HG02981 (cell line): Measurements from ENCODE around the gene CEL.
"Not testable (repeated sequence)": the region's sequence is repeated elsewhere in the genome, so short reads cannot be mapped to it uniquely, and the experiment has no call there.

Source experiments
- ATAC-seq: cut with Tn5 transposase; IDR thresholded peaks from one replicate; pipeline ENCODE4 v1.9.1; 2021; ENCODE audit warnings: mild to moderate bottlenecking, moderate library complexity; ENCODE audit not compliant: unreplicated experiment

CEL gene

DNA sequence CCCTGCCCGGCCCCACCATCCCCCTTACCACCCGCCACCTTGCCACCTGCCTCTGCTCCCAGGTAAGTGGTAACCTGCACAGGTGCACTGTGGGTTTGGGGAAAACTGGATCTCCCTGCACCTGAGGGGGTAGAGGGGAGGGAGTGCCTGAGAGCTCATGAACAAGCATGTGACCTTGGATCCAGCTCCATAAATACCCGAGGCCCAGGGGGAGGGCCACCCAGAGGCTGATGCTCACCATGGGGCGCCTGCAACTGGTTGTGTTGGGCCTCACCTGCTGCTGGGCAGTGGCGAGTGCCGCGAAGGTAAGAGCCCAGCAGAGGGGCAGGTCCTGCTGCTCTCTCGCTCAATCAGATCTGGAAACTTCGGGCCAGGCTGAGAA is at the start of gene CEL:
TSS of gene CEL (plus strand) at position 218 of the 382 bp plus-strand sequence. CDS start at position 240, 22 bp downstream.
- ATAC-seq: not testable (repeated sequence)

DNA sequence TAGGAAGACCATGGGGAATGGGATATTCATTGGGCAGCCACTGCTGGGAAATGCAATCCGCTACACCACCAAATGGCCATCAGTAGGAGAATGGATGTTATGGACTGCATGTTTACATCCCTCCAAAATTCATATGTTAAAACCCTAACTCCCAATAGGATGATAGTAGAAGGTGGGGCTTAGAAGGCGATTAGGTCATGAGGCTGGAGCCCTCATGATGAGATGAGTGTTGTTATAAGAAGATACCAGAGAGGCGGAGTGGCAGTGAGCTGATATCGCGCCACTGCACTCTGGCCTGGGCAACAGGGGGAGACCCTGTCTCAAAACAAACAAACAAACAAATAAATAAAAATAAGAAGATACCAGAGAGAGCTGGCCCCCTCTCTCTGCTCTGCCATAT is 47.1 kb upstream of the CEL start:
- no peak for ATAC-seq

DNA sequence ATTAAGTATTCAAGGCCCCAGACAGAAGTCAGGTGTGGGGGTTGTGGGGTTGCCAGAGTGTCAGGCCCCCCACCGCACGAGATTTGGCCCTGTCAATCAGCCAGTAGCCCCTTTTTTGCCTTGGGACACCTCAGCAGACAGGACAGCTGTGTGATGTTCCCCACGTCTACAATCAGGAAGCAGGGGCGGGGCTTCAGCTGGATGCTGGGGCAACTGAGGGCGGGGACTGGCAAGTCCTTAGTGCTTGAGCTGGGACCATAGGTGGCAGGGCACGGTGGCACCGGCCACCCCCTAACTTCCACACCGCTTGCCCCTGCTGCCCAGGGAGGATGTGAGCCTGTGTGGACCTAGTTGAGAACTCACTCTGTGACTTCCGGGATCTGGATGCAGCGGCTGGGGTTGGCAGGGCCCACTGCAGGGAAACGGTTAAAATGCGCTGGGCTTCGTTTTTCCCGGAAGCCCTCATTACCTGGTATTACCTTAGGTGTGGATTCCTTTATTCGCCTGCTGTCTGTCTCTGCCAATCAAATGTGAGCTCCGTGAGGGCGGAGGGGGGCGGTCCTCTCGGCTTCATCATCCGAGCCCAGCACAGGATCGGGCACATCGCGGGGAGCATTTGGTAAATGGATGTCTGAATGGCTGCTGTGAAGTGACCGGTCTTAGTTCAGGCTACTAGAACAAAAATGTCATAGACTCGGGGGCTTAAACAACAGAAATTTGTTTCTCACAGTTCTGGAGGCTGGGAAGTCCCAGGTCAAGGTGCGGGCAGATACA is 38.5 kb upstream of the CEL start:
- ATAC-seq: no peak

DNA sequence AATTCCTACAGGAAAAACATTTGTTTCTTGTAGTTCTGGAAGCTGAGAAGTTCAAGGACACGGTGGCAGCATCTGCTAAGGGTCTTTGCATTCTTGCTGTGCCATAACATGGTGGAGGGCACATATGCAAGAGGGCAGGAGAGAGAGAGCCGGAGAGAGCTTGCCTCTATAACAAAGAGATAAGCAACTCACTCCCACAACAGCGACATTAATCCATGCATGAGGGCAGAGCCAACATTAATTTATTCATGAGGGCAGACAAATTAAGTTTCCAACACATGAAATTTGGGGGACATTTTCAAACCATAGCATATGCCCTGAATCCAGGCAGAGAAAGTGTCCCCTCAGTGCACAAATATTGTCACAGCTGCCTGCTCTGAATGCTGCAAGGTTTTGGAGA is 35.4 kb upstream of the CEL start:
- no peak for ATAC-seq

DNA sequence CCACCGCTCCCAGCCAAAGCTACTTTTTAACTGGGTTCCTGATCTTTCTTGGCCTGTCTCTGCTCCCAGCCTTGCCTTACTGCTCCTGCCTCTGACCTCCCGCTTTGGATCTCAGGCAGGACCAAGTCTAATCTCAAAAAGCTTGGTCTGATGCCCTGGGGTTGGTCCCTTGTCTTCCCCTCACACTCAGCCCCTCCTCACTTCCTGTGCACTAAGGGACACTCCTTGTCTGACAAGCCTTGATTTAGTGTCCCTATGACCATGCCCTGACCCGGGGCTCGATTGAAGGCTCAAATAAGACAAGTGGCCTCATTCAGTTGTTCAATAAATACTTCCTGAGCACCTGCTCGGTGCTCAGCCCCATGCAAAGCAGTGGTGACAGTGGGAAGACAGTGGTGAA is 34.6 kb upstream of the CEL start:
- ATAC-seq: no peak

DNA sequence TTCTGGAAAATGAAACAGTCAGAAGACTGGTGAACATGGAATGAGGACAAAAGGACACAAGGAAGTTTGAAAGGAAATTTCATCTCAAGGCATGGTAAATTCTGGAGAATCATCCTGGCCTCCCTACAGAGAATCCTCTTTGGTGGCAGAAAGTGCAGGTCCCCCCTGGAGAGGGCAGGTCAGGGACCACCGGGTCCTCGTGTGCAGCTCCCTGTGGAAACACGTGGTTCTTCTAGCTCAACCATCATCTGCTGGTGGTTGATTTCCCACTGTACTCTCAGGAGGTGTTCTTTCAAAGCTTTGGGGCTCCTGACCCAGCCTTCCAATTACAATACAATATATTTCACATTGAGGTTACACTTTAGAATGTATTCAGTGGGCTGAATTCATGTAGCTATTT is 33.6 kb upstream of the CEL start:
- ATAC-seq: no peak

DNA sequence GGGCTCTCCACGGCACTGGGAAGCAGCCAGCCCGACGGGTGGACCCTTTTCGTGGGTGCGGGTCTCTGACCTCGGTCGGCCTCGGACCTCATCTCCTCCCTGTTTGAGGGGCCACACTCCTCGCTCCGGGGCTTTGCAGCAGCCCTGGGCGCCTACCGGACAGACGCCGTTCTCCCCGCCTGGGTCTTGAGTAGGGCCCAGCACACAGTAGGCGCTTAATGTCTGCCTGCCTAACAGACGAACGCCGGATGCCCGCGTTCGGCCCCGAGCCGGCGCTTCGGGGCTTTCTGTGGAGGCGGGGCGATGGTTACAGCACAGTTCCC is 31.8 kb upstream of the CEL start:
- ATAC-seq: no peak

DNA sequence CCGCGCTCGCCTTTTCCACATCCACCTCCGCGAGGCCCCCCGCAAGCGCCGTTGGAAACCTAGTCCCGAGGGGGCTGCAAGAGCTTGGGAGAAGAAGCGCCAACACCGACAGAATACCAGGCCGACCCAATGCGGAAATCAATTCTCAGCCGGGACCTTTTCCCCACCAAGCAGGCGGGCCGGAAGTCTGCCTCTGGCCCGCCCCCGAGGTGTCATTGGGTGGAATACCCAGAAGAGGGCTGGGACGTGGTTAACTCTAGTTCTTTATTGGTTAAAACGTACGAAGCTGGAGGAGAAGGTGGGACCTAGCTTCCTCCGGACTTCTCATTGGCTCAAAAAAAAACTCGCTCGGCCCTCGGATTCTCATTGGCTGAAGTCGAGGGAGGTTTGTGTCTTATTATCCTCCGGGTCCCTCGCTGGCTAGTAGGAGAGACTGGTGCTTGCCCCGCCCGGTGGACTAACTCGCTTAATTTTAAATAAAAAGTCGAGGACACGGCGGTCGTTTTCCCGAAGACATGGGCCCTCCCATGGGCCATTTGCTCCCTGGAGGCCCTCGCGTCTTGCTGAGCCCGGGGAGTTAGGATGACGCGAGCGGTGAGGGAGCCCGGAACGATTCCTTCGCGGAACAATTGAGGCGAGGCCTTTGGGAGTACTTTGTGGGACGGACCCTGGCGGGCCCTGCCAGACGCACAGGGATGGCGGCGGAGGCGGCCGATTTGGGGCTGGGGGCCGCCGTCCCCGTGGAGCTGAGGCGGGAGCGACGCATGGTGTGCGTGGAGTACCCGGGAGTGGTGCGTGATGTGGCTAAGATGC is 31.3 kb upstream of the CEL start, which contains the start of gene GTF3C5:
TSS of gene GTF3C5 (plus strand) at position 681 of the 813 bp plus-strand sequence. CDS start at position 696, 15 bp downstream.
- peak; percentile 97 for ATAC-seq

DNA sequence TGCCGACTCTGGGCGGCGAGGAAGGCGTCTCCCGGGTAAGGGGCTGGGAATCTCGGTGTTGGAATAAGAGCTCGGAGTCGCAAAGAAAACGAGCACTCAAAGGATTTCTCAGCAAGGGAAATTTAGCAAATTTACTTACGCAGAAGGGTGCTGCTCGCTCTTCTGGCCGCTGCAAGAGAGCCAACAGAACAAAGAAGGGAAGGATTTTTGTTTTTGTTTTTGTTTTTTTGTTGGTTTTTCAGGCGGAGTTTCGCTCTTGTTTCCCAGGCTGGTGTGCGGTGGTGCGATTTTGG is 30.7 kb upstream of the CEL start:
- ATAC-seq: no peak

DNA sequence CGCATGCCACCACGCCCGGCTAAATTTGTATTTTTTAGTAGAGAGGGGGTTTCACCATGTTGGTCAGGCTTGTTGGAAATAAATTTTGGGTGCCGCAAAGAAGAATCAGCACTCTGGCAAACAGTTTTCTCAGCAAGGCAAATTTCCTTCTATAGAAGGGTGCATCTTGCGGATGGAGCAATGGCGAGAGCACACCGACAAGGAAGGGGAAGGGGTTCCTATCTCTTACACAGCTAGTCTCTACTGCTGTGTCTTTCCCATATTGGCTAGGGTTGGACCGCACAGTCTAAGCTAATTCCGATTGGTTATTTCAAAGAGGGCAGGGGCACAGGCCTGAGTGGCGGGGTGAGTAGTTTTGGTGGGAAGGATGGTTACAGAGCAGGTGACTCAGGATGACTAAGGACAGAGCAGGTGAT is 30.3 kb upstream of the CEL start:
- ATAC-seq: no peak

DNA sequence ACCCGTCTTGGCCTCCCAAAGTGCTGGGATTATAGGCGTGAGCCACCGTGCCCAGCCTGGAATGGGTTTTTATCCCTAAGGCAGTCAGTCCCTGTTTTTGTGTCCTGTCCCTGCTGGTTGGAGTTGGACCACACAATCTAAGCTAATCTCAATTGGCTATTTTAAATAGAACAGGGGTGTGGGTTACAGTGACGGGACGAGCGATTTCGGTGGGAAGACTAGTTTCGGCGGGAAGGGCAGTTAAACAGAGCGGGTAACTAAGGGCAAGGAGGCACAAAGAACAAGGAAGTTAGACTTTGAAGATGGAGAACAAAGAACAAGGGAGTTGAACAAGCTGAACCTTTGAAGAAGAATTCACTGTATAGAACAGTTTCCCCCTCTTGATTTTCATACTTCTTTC is 29.6 kb upstream of the CEL start:
- ATAC-seq: no peak

DNA sequence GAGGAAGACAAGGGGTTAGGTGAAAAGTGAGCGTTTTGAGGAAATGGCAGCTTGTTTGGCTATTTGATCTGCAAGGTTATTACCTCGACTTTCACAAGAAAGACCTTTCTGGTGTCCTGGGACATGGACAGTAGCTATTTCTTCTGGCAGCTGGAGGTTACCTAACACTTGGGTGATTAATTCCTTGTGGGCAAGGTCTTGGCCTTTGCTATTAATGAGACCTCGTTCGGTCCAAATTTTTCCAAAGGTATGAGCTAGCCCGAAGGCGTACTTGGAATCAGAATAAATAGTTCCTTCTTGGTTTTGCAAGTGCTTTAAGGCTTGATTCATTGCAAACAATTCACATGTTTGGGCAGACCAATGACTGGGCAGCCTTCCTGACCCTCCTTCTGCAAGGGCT is 26.1 kb upstream of the CEL start:
- no peak for ATAC-seq

DNA sequence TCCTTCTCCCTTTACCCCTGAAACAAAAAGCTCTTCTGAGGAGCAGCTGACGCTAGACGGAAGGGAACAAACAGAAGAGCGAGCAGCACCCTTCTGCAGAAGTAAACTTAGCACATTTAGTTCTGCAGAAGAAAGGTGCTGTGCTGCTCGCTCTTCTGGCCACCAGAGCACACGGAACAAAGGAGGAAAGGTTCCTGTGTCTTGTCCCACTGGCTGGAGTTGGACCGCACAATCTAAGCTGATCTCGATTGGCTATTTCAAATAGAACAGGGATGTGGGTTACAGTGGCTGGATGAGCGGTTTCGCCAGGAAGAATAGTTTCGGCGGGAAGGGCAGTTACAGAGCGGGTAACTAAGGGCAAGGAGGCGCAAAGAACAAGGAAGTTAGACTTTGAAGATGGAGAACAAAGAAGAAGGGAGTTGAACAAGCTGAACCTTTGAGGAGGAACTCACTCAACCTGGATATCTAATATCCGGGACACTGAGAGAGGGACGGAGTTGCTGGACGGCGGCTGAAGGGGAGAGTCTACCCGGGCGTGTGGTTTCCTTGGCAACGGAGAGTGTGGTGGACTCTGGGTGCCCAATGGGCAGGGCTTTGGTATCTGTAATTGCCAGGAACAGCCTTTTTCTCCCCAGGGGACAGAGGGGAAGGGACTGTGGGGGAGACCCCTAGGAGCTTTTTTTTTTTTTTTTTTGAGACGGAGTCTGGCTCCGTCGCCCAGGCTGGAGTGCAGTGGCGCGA is 23.8 kb upstream of the CEL start:
- no peak for ATAC-seq

DNA sequence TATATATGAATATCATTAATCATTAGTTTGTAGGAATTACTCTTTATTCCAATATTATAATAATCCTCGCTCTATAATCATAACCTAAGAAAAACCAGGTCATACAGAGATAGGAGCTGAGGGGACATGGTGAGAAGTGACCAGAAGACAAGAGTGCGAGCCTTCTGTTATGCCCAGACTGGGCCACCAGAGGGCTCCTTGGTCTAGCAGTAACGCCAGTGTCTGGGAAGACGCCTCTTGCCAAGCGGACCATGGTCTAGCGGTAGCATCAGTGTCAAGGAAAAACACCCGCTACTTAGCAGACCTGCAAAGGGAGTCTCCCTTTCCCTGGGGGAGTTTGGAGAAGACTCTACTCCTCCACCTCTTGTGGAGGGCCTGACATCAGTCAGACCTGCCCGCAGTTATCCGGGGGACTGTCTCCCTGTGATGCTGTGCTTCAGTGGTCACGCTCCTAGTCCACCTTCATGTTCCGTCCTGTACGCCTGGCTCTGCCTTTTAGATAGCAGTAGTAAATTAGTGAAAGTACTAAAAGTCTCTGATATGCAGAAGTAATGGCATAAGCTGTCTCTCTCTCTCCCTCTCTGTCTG is 20.8 kb upstream of the CEL start:
- not testable (repeated sequence) for ATAC-seq

DNA sequence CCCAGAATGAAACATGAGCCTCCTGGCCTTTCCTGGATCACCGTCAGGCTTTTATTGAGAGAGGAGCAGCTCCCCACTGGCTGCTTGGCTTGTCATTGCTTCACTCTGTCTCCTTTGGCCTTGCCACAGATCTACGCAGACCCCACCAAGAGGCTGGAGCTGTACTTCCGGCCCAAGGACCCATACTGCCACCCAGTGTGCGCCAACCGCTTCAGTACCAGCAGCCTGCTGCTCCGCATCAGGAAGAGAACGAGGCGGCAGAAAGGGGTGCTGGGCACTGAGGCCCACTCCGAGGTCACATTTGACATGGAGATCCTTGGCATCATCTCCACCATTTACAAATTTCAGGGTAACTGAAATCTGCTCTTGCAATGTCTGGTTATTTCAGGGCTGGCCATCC is 19.8 kb upstream of the CEL start:
- no peak for ATAC-seq

DNA sequence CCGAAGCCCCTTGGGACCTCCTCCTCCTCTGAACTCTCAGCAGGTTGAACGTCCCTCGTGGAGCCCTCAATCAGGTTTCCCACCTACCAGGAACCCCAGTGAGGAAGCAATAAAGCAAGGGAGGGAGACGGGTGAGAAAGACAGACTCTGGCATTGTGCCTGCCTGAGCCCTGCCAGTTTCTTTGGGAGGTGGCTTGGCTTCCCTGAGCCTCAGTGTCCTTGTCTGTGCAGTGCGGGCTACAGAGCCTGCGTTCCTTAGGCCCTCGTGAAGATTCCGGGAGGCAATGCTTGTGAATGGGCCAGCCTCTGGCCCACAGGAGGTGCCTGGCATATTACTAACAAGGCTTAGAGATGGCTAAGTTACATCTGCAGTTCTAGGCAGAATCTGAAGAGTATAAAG is 19.1 kb upstream of the CEL start:
- no peak for ATAC-seq

DNA sequence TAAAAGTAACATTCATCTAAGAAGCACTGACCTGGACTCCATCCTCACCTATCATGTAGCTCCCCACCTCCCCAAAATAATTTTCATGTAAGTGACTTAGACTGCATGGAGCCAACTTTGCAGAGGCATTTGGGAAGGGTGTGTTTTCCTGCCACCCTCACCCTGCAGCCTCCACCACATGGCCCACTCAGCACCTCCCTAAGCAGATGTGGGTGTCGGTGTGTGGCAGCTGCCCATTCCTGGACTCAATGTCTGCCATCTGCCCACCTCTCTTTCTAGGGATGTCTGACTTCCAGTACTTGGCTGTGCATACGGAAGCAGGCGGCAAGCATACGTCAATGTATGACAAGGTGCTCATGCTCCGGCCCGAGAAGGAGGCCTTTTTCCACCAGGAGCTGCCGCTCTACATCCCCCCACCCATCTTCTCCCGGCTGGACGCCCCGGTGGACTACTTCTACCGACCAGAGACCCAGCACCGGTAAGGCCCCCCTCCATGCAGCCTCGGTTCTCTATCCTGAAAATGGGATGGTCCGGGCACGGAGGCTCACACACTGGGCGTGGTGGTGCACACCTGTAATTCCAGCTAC is 18.2 kb upstream of the CEL start:
- ATAC-seq: no peak

DNA sequence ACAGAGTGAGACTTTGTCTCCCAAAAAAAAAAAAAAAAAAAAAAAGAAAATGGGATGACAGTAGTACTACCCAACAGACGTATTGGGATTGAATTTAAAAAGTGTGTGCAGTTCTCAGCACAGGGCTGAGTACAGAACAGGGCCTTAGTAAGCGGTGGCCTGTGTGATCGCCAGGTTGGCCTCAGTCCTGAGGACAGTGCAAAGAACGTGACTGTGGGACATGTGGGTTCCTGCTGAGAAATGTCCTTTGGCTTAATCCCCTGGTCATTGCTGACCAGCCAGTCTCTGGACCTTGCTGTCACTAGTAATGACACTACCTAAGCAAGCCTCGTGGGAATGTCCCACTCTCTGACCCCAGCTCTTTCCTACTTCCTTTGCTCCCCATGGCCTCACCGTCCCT is 17.7 kb upstream of the CEL start:
- no peak for ATAC-seq

DNA sequence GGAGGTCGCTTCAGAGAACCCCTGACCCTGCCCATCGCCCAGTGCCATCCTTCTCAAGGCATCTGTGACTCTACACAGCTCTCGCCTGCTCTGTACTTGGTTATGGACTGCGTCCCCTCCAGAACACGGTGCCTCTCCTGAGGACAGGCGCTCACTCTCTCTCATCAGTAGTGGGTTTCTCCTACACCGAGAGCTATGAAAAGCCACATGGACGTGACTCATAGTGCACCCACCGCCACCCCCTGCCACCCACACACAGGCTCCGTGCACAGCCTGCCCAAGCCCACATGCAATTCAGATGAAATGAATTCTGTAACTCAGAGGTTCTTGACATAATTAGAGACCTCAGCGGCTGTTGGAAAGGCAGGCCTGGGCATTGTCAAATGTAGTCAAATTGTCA is 17.1 kb upstream of the CEL start:
- ATAC-seq: no peak

DNA sequence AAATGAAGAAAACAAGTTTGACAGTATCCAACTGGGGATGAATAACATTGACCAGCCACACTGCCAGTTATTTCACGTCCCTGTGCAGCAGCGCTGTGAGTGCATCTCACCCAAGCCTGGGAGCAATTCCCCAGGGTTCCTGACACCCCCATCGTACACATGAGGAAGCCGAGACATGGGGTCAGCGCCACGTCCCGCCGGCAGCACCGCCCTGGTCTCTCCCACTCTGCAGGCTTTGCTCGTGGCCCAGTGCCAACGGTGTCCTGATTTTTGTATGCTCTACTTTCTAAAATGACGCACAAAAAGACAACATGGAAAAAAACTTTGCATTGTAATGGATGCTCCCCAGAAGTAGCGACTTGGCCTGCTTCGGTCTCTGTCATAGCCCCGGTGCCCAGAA is 16.6 kb upstream of the CEL start:
- no peak for ATAC-seq

DNA sequence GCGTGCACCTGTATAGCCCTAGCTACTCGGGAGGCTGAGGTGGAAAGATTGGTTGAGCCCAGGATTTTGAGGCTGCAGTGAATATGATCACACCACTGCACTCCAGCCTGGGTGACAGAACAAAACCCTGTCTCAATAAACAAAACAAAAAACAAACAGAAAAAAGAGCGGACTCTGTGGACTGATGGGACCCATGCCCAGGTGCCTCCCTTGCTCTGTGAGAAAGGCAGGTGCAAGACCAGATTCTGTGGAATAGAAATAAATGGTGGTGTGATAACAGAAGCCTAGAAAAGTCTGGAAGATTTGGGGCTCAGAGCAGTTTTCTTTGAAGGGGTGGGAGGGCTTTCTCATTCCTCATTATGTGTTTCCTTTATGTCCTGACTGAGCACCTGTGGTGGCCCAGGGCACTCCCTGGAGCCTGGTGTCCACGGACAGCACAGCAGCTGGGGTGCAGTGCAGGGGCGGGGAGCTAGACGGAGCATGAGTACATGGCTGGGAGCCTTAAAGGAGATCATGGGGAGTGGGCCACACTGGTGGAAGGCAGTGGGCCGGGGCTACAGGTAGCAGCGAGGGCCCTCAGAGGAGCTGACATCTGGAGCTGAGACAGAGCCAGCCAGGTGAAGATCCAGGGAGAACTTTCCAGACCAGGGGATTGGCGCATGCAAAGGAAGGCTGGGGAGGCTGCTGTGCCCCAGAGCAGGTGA is 15.4 kb upstream of the CEL start:
- no peak for ATAC-seq
